NCI-H69 (cell line): Measurements from ENCODE around the gene ACTN1.

Experiments
- DNase-seq: peaks from one replicate; lab custom pipeline; 2025; lab: John Stamatoyannopoulos, UW

The ACTN1 gene

DNA sequence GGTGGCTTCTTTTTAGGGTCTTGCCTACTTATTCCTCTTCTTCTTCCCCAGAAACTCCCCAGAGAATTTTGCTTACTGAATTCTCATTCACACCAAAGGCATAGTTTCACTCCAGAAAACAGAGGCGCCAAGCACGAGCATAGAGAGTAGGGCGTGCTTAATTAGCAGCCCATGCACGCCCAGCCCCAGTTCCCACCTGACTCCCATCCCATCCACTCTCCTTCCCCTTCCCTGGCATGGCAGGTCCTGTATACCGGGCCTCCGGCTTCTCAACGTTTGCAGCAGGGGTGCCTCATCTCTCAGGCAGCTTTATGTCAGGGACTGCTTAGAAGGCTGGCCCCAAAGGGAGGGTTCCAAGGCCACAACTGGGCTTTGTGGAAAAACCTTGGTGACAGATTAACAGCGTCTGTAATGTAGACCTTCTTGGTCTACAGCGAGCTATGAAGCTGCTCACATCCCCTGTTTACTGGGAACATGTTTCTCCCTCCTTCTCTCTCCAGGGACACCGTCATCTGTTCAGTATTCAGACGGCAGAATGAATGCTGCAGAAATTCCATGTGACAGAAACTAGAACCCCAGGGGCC lies 62.7 kb downstream of the ACTN1 start:
- DNase-seq = no peak

DNA sequence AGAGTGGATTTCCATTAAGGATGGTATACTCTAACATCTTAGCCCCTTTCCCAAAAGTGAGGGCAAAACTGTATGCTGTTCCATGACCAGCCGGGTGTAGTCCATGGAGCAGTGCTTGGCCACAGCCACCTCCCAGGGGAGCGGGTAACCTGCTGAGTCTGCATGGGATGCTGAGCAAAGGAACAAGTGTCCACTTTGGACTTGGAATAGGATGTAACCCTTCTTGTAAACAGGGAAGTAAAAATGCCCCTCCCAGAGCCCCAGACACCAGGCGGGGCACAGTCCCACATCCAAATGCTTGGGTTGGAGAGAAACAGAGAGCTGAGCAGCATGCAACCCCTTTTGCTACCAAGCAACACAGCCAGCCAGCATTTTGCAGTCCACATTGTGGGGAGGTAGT lies 65.6 kb downstream of the ACTN1 start:
- no peak for DNase-seq

DNA sequence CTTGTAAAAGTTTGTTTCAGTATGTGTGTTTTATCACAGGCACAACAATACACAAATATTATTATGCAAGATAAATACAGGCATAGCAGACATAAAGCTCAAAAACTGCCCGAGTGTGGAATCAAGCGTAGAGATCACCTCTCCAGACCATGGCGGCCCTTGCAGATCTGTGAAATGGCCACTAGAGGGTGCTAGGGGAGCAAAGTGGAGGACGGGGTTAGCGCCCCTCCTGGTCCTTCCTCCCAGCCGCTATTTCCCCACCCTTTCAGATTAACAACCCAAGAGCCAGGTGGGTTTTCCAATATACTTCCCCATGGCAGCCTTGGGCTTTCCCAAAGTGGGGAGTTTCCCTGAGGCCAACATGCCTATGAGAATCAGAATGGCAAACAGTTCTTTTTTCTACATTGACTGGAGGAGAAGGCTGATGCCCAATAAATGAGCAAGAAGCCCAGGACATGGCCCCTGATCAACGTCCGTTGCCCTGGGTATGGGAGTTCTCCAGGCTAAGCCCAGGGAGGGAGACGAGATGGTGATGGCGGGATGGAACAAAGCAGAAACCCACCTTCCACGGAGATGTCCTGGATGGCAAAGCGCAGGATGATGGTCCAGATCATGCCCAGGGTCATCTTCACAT lies 67.4 kb downstream of the ACTN1 start:
- DNase-seq = peak; percentile 85

DNA sequence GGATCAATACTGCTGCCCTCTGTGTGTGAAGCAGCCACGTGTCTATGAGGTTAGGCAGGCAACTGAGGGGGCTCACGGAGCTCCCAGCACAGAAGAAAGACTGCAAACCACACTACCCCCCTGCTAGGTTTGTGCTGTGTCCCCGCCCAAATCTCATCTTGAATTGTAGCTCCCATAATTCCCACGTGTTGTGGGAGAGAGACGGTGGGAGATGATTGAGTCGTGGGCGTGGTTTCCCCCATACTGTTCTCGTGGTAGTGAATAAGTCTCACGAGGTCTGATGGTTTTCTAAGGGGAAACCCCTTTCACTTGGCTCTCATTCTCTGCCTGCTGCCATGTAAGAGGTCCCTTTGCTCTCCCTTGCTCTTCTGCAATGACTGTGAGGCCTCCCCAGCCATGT lies 68.6 kb downstream of the ACTN1 start:
- no peak for DNase-seq

DNA sequence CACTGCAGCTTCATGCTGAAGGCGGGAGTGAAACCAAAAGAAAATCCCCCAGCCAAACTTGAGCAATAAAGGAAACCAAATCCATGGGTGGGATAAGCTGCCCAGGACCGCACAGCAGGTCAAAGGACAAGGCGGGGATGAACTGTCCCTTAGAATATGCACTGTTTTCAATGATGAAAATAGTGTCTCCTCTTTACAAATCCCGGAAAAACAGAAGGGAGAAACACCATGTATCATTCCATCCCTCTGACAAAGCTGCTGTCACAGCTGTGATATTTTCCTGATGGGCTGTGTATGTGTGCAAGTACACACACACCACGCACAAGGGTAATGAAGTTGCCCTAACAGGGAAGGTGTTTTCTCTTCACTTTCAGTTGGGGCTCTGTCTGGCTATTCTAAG lies 70.3 kb downstream of the ACTN1 start:
- DNase-seq = no peak

DNA sequence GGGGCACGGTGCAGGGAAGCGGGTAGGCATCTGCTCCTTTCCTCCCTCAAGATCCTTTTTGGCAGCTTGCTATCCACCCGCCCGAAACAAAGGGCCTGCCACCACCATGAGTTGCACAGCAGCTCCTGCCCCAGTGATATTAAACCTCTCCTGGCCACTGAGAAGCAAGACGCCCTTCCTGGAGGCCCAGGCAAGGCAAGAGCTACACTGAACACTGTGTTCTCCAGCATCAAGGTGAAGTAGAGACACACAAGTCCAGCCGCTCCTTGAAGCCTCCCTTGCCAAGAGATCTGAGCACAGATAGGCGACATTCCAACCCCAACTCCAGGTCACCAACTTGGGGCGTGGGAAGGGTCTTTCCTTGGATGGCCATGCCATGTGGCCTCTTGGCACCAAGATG lies 70.9 kb downstream of the ACTN1 start:
- DNase-seq = no peak

DNA sequence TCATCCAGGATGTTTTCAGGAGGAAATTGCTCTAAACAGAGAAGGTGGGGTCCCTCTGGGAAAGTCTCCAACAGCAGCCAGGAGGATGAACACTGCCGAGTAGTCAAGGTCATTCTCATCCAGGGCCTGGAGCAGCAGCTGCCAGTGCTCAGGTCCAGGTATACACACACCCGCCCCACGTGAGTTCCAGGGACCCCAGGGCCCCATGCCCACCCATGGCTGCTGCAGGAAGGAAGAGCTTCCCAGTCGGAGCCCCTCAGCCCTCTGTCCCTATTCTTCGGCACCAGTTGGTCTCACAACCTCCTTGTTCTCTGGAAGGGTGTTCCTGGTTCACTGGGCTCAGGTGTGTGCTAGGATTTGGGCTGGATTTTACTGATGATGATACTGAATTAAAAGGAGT lies 72.7 kb downstream of the ACTN1 start:
- DNase-seq = no peak

DNA sequence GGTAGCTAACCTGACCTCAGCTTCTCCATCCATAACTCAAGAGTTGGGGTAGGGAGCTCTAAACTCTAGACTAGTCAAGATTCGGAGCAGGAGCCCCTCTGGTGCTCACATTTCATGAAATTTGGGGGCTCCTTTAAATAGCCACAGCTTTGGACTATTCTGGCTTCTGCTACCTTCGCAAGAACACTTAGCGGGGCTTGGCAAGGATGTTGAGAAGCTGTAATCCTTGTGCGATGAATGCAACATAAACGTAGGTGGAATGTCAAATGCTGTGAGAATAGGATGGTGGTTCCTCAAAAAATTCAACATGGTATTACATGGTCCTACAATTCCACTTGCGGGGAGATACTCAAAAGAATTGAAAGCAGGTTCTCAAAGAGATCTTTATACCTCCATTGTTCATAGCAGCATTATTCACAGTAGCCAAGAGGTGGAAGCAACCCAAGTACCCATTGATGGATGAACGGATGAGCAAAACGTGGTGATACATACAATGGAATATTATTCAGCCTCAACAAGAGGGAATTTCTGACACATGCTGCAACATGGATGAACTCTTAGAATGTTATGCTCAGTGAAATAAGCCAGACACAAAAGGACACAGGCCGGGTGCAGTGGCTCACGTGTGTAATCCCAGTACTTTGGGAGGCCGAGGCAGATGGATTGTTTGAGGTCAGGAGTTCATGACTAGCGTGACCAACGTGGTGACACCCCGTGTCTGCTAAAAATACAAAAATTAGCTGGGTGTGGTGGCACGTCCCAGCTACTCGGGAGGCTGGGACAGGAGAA lies 73.8 kb downstream of the ACTN1 start:
- no peak for DNase-seq

DNA sequence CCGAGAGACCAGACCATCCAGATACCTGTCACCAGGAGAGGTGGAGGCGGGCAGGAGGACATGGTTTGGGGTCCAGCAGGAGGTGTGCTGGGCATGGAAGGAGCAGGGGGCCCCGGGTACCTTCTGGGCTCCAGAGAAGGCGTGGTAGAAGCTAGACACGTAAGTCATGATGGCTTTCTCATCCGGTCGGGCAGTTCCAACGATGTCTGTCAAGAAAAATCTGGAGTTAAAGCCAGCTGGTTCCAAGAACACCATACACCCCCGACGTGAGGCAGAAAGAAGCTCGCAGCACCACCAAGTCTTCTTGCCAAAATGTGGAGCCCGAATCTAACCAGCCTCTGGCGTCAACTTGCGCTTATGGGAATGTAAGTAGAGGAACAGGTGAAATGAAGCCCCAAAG lies 76.7 kb downstream of the ACTN1 start:
- no peak for DNase-seq

DNA sequence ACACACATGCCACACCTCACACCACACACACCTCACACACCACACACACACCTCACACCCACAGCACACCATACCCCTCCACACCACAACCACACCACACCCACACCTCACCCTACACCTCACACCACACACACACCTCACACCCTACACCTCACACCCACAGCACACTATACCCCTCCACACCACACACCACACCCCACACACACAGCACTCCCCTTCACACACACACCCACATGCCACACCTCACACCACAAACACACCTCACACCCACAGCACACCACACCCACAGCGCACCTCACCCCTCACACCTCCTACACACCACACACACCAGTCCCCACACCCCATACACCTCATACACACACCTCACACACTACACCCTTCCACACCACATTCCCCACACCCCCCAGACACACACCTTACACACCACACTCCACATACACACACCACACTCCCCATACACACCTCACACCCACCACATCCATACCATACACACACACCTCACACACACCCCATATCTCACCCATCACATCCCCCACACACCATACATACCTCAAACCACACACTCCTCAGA lies 80.0 kb downstream of the ACTN1 start:
- no peak for DNase-seq

DNA sequence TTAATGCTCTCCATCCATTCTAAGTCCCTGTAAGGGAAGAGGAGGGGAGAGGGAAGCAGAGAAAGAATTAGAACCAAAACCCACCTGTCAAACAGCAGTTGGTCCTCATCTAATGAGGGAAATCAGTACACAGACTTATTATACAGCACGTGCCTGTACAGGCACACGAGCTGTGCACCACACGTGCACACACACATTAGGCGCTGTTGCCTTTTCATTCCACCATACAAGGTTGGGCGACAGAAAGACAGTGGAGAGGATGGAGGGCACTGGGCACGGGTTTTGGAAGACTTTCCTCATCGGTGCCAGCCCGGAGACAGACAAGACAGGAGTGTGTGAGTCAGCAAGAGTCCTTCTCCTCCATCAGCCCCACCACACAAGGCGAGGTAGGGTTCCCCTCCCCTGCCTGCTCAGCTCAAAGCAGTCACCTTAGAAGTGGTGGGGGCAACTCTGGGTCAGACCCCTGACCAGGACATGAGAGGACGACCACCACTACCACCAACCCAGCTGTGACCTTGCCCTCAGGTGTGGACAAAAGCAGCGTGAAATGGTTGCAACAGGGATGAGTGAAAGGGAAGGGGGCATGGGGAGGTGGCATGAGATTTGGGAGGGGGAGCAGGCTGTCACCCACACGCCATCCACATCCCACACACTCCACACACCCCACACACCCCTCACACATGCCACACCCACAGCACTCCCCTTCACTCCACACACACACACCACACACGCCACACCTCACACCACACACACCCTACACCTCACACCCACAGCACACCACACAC lies 80.7 kb downstream of the ACTN1 start:
- no peak for DNase-seq

DNA sequence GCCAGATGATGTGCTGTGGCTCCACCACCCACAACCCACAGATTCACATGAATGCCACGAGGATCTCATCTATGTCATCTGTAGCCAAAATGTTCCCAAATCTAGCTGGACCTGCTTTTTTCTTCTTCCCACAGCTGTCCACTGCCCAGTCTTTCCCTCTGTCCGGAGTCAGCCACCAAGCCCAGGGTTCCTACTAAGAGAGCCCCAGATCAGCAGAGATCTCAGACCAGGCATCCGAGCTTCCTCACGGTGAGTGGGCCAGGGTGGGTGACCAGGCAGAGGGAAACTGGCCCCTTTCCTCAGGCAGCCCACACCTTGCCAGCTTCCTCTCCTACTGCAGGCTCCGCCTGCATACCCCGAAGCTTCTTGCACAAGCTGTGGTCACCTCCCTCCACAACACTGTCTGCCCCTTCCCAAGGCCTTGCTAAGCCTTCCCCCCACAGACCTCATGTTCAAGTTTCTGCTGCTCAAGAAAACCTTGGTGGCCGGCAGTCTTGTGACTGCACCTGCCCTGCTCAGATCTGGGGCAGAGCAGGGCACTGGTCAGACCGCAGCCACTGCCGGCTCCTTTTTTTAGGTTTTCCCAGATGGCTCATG lies 81.4 kb downstream of the ACTN1 start:
- no peak for DNase-seq

DNA sequence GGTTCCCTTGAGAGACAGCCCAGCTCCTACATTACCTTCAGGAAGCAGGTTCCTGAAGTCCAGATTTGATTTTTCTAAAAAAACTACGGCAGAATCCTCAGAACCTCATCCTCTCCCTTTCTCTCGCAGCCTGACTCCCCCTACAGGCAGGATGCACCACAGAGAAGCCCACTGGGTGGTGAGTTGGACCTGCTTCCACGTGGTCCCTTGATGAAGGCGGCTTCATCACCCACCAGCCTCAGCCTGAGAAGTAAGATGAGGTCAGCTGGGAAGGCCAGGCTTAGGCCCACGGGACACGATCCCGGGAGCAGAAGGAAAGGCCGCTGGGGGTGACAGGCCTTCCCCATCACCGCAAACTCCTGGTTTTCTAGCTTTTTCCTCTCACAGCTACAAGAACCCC lies 83.0 kb downstream of the ACTN1 start:
- DNase-seq = no peak

DNA sequence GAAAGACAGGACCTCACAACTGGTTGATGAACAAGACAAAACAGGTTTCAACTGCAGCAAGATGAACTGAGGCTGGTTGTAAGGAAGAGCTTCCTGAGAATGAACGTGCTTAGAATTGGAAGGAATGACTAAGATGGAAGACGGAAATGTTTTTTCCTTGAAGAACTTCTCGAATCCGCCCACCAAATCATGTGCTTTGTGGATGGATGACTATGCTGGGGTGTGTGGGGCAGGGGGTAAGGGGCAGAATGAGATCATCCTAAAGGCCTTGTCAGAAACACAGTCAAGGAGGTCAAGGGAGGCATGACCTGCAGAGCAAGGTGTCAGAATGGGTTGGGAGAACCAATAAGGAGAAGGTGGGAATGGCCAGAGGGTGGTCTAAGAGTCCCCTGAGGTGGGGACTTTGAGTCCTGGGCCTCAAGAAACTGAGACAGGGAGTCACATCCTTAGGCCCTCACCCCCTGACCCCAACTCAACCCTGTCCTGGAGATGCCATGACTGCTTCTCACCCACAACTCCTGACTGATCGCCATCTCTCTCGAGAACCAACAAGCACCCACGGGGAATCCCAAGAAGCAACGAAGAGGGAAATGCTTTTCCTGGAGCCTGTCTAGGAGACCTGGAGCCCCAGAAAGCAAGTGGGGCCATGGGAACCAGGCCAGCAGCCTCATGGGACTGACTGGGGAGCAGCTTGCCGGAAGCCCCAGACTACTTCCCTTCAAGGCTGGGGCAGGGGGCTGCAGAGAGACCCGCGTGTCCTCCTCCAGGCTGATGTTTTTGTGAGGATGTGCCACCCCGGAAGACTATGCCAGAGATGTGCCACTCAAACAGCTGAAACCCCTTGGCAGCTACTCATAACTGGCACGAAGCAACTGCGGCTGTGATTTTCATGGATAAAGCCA lies 84.0 kb downstream of the ACTN1 start:
- no peak for DNase-seq

DNA sequence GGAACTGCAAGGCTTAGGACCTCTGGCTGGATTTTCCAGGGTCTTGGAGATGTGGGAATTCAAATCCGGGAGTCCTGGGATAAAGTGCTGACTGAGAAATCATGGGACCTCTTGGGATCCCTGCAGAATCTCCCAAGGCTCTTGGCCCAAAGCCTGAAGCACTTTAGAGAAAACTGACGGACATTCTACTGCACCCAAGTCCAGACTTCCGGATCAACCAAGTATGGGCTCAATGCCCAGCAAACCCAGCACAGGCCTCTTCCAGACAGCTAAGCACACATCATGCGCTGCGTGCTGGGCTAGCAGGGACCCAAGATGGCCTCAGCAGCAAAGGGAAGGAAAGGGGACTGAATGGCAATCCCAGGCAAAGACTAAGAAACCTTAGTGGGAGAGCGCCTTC lies 85.0 kb downstream of the ACTN1 start:
- no peak for DNase-seq

DNA sequence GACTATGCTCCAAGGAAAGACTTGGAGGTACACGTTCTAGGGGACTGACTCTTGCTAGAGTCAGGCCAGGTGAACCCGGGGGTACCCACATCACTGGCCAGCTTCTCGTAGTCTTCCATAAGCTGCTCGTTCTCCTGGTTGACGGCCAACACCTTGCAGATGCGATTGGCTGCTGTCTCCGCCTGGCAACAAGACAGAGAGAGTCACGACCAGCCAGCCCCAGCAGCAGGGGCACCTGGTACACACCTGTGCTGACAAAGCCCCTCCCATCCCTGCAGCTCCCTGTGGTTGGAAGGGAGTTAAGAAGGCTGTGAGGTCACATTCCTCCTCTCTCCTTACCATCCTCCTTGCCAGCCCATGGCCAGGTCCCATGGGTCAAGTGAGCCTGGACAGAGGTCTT lies 85.5 kb downstream of the ACTN1 start:
- DNase-seq = no peak

DNA sequence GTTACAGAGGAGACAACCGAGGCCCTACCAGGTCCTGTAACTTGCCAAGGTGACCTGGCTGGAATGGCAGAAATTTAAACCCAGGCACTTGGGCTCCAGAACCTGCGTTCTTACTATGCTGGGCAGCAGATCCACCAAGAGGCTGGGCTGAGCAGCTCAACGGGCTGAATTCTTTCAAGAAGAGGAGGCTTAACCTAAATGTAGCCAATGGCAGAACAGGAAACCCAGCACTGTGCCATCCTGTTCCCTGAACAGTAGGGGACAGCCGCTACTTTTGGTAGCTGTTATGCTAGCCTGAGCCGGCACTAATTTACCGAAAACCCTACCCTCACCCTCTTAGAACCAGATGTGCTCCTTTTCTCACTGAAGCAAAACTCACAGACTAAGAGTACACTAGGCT lies 86.1 kb downstream of the ACTN1 start:
- DNase-seq = no peak

DNA sequence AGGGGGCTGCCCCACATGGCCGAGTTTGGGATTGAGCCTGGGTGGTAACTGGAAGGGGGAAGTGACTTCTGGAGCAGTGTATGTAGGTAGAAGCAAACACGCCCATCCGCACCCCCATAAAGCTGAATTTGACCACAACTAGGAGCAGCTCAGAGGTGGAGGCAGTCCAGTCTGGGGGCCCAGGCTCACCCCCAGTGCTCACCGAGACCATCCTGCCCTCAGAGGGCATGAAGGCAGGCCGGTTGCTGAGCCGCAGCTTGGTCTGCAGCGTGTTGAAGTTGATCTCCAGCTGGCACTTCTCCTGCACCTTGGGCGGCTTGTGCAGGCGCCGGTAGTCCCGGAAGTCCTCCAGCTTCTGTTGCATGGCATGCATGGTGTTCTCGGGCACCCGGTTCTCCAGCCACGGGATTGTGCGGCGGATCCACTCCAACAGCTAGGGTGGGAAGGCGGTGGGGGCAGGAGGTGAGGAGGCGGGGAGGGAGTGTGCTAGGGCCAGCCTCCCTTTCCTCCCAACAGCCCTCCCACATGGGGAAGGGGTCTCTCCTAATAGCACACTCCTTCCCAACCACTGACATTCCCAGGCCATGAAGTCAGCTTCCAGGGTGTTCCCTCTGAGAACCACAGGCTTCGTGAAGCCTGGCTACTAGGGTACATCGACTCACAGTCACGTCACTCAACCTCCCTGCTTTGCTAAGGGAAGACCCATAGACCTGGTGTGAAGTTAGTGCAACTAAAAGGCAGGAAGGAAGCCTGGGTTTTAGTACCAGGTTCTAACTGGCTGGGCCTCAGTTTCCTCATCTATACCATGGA lies 87.0 kb downstream of the ACTN1 start:
- no peak for DNase-seq

DNA sequence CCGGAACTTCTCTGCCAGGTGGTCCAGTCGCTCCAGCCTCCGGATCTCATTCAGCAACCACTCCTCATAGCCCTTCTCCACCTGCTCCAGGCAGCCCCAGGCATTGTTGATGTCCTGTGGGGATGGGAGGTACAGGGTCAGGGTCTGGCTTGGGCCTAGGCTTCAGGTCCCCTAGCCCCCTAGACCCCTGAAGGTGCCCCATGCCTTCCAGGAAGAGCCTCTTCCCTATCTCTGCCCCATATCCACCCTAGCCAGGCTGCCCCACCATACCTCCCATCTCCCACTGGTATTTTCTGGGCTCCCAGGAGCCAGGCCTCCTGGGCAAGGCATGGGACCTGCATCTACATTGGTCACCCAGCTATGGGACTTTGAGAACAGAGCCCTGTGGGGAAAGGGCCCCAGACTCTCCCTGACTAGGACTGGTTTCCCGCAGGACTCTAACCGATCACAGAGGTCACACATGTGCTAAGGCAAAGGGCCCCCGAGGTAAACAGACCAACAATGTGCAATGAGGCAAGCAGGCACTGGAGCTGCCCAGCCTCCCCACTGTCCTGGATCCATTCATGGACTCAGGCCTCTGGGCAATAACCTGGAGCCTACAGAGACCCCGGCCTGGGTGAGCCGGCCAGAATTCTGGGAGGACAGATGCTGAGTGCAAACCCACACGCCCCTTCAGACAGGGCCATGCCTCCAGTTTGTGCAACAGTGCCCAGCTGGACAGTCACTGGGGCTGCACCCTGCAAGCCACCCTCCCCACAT lies 88.8 kb downstream of the ACTN1 start:
- no peak for DNase-seq
